H1 (cell line): ENCODE data around the gene SEC61G. TPM values are rescaled to one million over a fixed set of nuclear protein-coding genes. Genes with fewer than 3 reads are reported as not detected.

Source experiments
- CTCF ChIA-PET: fragments of 300-600 bp; sonication (Branson Sonifier 250); formaldehyde crosslinking; loops from one replicate; lab custom pipeline; 2021; ENCODE audit not compliant: partially characterized antibody; lab: Charles Lee
- POLR2A ChIA-PET: fragments of 300-600 bp; sonication (Branson Sonifier 250); formaldehyde crosslinking; loops from one replicate; lab custom pipeline; 2021; ENCODE audit warnings: inconsistent platforms; ENCODE audit not compliant: partially characterized antibody; lab: Charles Lee
- DNase-seq, 2 experiments: peaks; one replicate each; pipeline versions ENCODE4 v3.0.0 to v3.0.0-alpha.2; 2010 to 2022; ENCODE audit warnings: low spot score in 2 of 2, low read depth in 1 of 2, mixed read lengths in 1 of 2
- FAIRE-seq: peaks from 2 replicates; lab custom pipeline; 2011; peaks lifted over from hg19 to GRCh38; lab: Jason Lieb, UNC
- H2AFZ ChIP-seq: 2 replicates; pipeline ENCODE4 v1.8.1; 2012; ENCODE audit warnings: low read length, inconsistent platforms
- H2AK5ac ChIP-seq: 2 replicates; pipeline ENCODE4 v1.6.1; 2013; ENCODE audit warnings: low read depth, low read length
- H2BK120ac ChIP-seq: replicated peaks from 2 replicates; pipeline ENCODE3; 2013; ENCODE audit warnings: low read depth, low read length, inconsistent platforms
- H2BK12ac ChIP-seq: 2 replicates; pipeline ENCODE4 v1.6.1; 2013; ENCODE audit warnings: low read depth, low read length
- H2BK15ac ChIP-seq: 2 replicates; pipeline ENCODE4 v1.6.1; 2013; ENCODE audit warnings: low read length
- H2BK20ac ChIP-seq: 2 replicates; pipeline ENCODE4 v1.6.1; 2013; ENCODE audit warnings: low read length
- H2BK5ac ChIP-seq: 2 replicates; pipeline ENCODE4 v1.6.1; 2013; ENCODE audit warnings: low read depth, low read length
- H3K14ac ChIP-seq: 2 replicates; pipeline ENCODE4 v1.6.1; 2013; ENCODE audit warnings: inconsistent platforms; ENCODE audit not compliant: insufficient read length
- H3K18ac ChIP-seq: 2 replicates; pipeline ENCODE4 v1.6.1; 2013; ENCODE audit warnings: low read length; ENCODE audit errors: extremely low read depth
- H3K23ac ChIP-seq: 2 replicates; pipeline ENCODE4 v1.6.1; 2013; ENCODE audit warnings: inconsistent platforms; ENCODE audit not compliant: insufficient read length
- H3K23me2 ChIP-seq: 2 replicates; pipeline ENCODE4 v1.6.1; 2013; ENCODE audit warnings: low read depth, low read length
- H3K27ac ChIP-seq: 2 replicates; pipeline ENCODE4 v1.6.1; 2011; ENCODE audit warnings: low read depth, low read length, inconsistent platforms
- H3K27me3 ChIP-seq, 4 experiments: replicated peaks in 1 of 4; 1 replicate in 1 of 4; 2 replicates in 3 of 4; pipeline versions ENCODE4 v1.6.1 to v1.8.1; 2011 to 2013; ENCODE audit warnings: low read length in 3 of 4, mild to moderate bottlenecking in 3 of 4, inconsistent platforms in 2 of 4, mixed read lengths in 2 of 4, moderate library complexity in 1 of 4; ENCODE audit not compliant: control insufficient read depth in 3 of 4, insufficient read depth in 3 of 4; ENCODE audit errors: extremely low read depth in 1 of 4
- H3K36me3 ChIP-seq, 4 experiments: 2 replicates each; pipeline versions ENCODE4 v1.6.1 to v1.8.1; 2011 to 2013; ENCODE audit warnings: mild to moderate bottlenecking in 4 of 4, low read length in 3 of 4, moderate library complexity in 2 of 4, control low read depth in 1 of 4, inconsistent platforms in 1 of 4; ENCODE audit not compliant: insufficient read depth in 4 of 4, control insufficient read depth in 2 of 4
- H3K4ac ChIP-seq: replicated peaks from 2 replicates; pipeline ENCODE3; 2013; ENCODE audit warnings: low read length, low read depth, mixed read lengths, inconsistent platforms; ENCODE audit not compliant: insufficient read length
- H3K4me1 ChIP-seq, 4 experiments: replicated peaks in 1 of 4; 1 replicate in 1 of 4; 2 replicates in 3 of 4; pipeline versions ENCODE4 v1.6.1 to v1.8.1; 2011 to 2013; ENCODE audit warnings: low read length in 3 of 4, inconsistent platforms in 2 of 4, mixed read lengths in 1 of 4; ENCODE audit not compliant: insufficient read depth in 4 of 4, control insufficient read depth in 3 of 4
- H3K4me2 ChIP-seq, 2 experiments: 2 replicates each; pipeline versions ENCODE4 v1.6.1 to v1.8.1; 2011 to 2013; ENCODE audit warnings: low read depth in 2 of 2, low read length in 2 of 2, control low read depth in 1 of 2, inconsistent platforms in 1 of 2, mild to moderate bottlenecking in 1 of 2; ENCODE audit not compliant: insufficient read depth in 1 of 2
- H3K4me3 ChIP-seq, 4 experiments: fragments of 200-600, 300-600 bp in 1 of 4; sonication (generic), shearing (Covaris generic), sonication (Bioruptor Twin) in 1 of 4; 2 replicates each; pipeline versions ENCODE4 v1.5.1 to v1.8.1; 2011 to 2016; ENCODE audit warnings: low read length in 4 of 4, low read depth in 3 of 4, control low read depth in 2 of 4, inconsistent platforms in 2 of 4, mild to moderate bottlenecking in 2 of 4, mixed read lengths in 1 of 4, moderate library complexity in 1 of 4; ENCODE audit not compliant: insufficient read depth in 2 of 4; ENCODE audit errors: extremely low read depth in 1 of 4
- H3K56ac ChIP-seq: replicated peaks from 2 replicates; pipeline ENCODE3; 2013; ENCODE audit warnings: low read depth, mild to moderate bottlenecking, mixed read lengths, low read length, inconsistent platforms; ENCODE audit not compliant: insufficient read length
- H3K79me1 ChIP-seq: 2 replicates; pipeline ENCODE4 v1.6.1; 2013; ENCODE audit warnings: low read depth, low read length, control low read depth
- H3K79me2 ChIP-seq, 2 experiments: 2 replicates each; pipeline versions ENCODE4 v1.6.1 to v1.8.1; 2012 to 2013; ENCODE audit warnings: low read length in 2 of 2, mild to moderate bottlenecking in 2 of 2, inconsistent platforms in 1 of 2; ENCODE audit not compliant: insufficient read depth in 2 of 2, control insufficient read depth in 1 of 2
- H3K9ac ChIP-seq, 4 experiments: replicated peaks in 1 of 4; 1 replicate in 1 of 4; 2 replicates in 3 of 4; pipeline versions ENCODE4 v1.6.1 to v1.8.1; 2011 to 2013; ENCODE audit warnings: low read depth in 3 of 4, low read length in 3 of 4, control low read depth in 2 of 4, mild to moderate bottlenecking in 2 of 4, moderate library complexity in 2 of 4, inconsistent platforms in 1 of 4; ENCODE audit errors: extremely low read depth in 1 of 4
- H3K9me3 ChIP-seq, 2 experiments: 2 replicates each; pipeline versions ENCODE4 v1.6.1 to v1.8.1; 2012 to 2013; ENCODE audit warnings: mild to moderate bottlenecking in 2 of 2, moderate library complexity in 2 of 2, control low read depth in 1 of 2, inconsistent platforms in 1 of 2, low read depth in 1 of 2, low read length in 1 of 2, mixed read lengths in 1 of 2; ENCODE audit not compliant: insufficient read depth in 2 of 2
- H4K20me1 ChIP-seq, 2 experiments: replicated peaks in 1 of 2; 2 replicates each; pipeline versions ENCODE3 to v1.8.1; 2011 to 2013; ENCODE audit warnings: inconsistent platforms in 2 of 2, low read length in 2 of 2, mild to moderate bottlenecking in 1 of 2; ENCODE audit not compliant: insufficient read depth in 2 of 2, control insufficient read depth in 1 of 2
- H4K5ac ChIP-seq: 2 replicates; pipeline ENCODE4 v1.6.1; 2013; ENCODE audit warnings: low read length, low read depth, mixed read lengths, inconsistent platforms; ENCODE audit not compliant: insufficient read length
- H4K8ac ChIP-seq: 2 replicates; pipeline ENCODE4 v1.8.0; 2013; ENCODE audit warnings: mild to moderate bottlenecking, moderate library complexity, low read length, inconsistent platforms; ENCODE audit not compliant: insufficient read depth; ENCODE audit errors: extremely low read depth
- H4K91ac ChIP-seq: replicated peaks from 2 replicates; pipeline ENCODE3; 2013; ENCODE audit warnings: low read length, mixed read lengths, inconsistent platforms; ENCODE audit not compliant: insufficient read length
- CEBPB ChIP-seq: IDR thresholded peaks from 2 replicates; pipeline ENCODE4 v1.6.1; 2012; ENCODE audit warnings: low read depth, low read length
- KDM4A ChIP-seq: IDR thresholded peaks from one replicate; pipeline ENCODE4 v1.7.1; 2012; ENCODE audit warnings: low read depth, mild to moderate bottlenecking, moderate library complexity, low read length, inconsistent platforms; ENCODE audit not compliant: severe bottlenecking
- MAX ChIP-seq: IDR thresholded peaks from 2 replicates; pipeline ENCODE4 v1.6.1; 2012; ENCODE audit warnings: inconsistent platforms
- NANOG ChIP-seq: IDR thresholded peaks from 2 replicates; pipeline ENCODE4 v1.6.1; 2011; ENCODE audit warnings: low read length, low read depth, mild to moderate bottlenecking, inconsistent platforms; ENCODE audit not compliant: insufficient read depth, poor library complexity, severe bottlenecking
- RAD21 ChIP-seq, 2 experiments: IDR thresholded peaks in 1 of 2; conservative IDR thresholded peaks in 1 of 2; 2 replicates each; pipeline ENCODE4 v1.6.1; 2011; ENCODE audit warnings: low read depth in 2 of 2, low read length in 2 of 2, improper control_type of control experiment in 1 of 2, inconsistent platforms in 1 of 2, mild to moderate bottlenecking in 1 of 2, moderate library complexity in 1 of 2
- SAP30 ChIP-seq: fragments of 300-600 bp; sonication (generic); IDR thresholded peaks from 2 replicates; pipeline ENCODE4 v1.7.1; 2012; ENCODE audit warnings: low read length, moderate library complexity, mild to moderate bottlenecking, inconsistent platforms; ENCODE audit not compliant: insufficient read depth, insufficient replicate concordance
- TCF12 ChIP-seq: IDR thresholded peaks from 2 replicates; pipeline ENCODE4 v1.6.1; 2011; ENCODE audit warnings: low read depth, mild to moderate bottlenecking, low read length
- ZNF274 ChIP-seq: IDR thresholded peaks from 2 replicates; pipeline ENCODE4 v1.7.0; 2012; ENCODE audit warnings: low read length, borderline replicate concordance; ENCODE audit errors: extremely low read depth
- WGBS, 2 experiments: shearing (Covaris generic) in 1 of 2; methylation state at CpG; one replicate each; pipeline versions ENCODE4 v1.1.6 to v1.1.7; 2013 to 2015; ENCODE audit warnings: low lambda C conversion rate in 2 of 2, mixed read lengths in 2 of 2, inconsistent platforms in 1 of 2, low coverage in 1 of 2, missing lambda C conversion rate in 1 of 2; ENCODE audit not compliant: insufficient replicate concordance in 2 of 2, insufficient coverage in 1 of 2, insufficient read length in 1 of 2; ENCODE audit errors: extremely low coverage in 1 of 2, missing lambda C conversion rate in 1 of 2; 5-methylcytosine and 5-hydroxymethylcytosine counted together
- polyA plus RNA-seq, 7 experiments: library from polyadenylated mRNA; depleted of rRNA in 3 of 7; stranded (reverse) in 5 of 7; unstranded in 2 of 7; fragments of >200 nt in 5 of 7; fragments of 200-250 nt in 2 of 7; gene quantifications; 1 replicate in 5 of 7; 2 replicates in 1 of 7; 4 replicates in 1 of 7; pipeline versions ENCODE4 v1.2.1 to v1.2.3, GENCODE V29; 2011 to 2013; ENCODE audit warnings: missing spikeins in 2 of 7, mixed read lengths in 2 of 7
- total RNA-seq: library from RNA; stranded (reverse); fragmentation: NEBNext Ultra II Directional; extraction: Animal tissue kit (Norgen Biotek cat#: 25700); gene quantifications from 2 replicates; pipeline ENCODE4 v1.2.1, GENCODE V29; 2021
- TF ChIP-seq, protein P1 (sequence below), 3 experiments: IDR thresholded peaks; 1 replicate in 2 of 3; 2 replicates in 1 of 3; pipeline versions ENCODE4 v1.5.1 to v1.6.1; 2011; ENCODE audit warnings: low read length in 3 of 3, mild to moderate bottlenecking in 3 of 3, inconsistent platforms in 2 of 3, low read depth in 1 of 3, moderate library complexity in 1 of 3; ENCODE audit not compliant: insufficient read depth in 1 of 3; ENCODE audit errors: control extremely low read depth in 1 of 3

SEC61G gene
- total and polyA plus RNA-seq, 2 of the 8 experiments (the other 6 are each of a cell fraction or from before 2014, with no cell fraction given), result 142 to 274 TPM

DNA sequence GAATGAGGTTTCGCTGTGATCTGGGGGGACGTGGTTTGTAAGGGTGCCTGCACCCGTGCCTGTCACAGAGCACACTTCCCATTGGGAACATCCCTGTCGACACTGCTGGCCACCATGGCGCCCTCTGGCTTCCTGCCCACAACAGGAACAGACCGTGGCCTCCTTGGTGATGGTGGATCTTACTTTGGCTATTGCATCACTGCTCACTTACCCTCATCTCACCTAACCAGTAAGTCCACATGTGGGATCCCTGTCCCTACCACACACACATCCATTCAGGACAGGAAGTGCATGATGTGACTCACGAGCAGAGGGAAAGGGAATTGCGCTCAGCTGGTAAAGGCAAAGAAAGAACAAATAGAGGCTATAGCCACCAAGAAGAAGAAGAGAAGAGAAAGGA is 26.2 kb upstream of the SEC61G start:
- Histone ChIP-seq H3K27ac (no peak overlapping the region), H2BK20ac (peak overlapping the region; percentile 37; the same call in 1 of the 2 replicates), H3K23me2 (no peaks in the 10 kb centered on the region; the same call in 1 of the 2 replicates), H4K20me1 (no peaks in the 10 kb centered on the region), H3K36me3 (no peaks in the 10 kb centered on the region), H3K56ac (no peak overlapping the region), H3K4me3 (no peak overlapping the region), H3K4ac (no peak overlapping the region), H3K79me1 (no peaks in the 10 kb centered on the region), H3K23ac (no peak overlapping the region), H3K27me3 (peaks cover 0 to 3% (median 0%) of the 10 kb centered on the region in 4 experiments; a peak in 2 of 7 replicates), H4K5ac (no peak overlapping the region), H3K9ac (no peak overlapping the region), H3K9me3 (no peaks in the 10 kb centered on the region), H4K8ac (no peak overlapping the region; the same call in 1 of the 2 replicates), H2BK15ac (no peak overlapping the region), H3K14ac (no peak overlapping the region), H3K4me1 (peaks cover 4 to 14% (median 13%) of the 10 kb centered on the region in 4 experiments), H3K79me2 (no peaks in the 10 kb centered on the region), H2BK5ac (0 out of 2 replicates have a peak overlapping the region, but pooled peaks have one; percentile 54), H2BK12ac (peak overlapping the region; percentile 45; the same call in 1 of the 2 replicates), H4K91ac (no peak overlapping the region), H3K4me2 (no peak overlapping the region), H2BK120ac (no peak overlapping the region), H2AK5ac (peak overlapping the region; percentile 94; the same call in 1 of the 2 replicates), H2AFZ (no peak overlapping the region; the same call in 1 of the 2 replicates), H3K18ac (no peak overlapping the region)
- ChIA-PET CTCF (interaction anchor here (0.9 to 3.8 kb wide), 4 partner anchors 11 to 470 kb away, joined by 3 to 21 read pairs (median 4); no protein-coding TSS in a partner anchor), POLR2A (no interaction called here)
- FAIRE-seq, result no peak
- DNase-seq, result no peak
- WGBS, 2 experiments, result 92% methylated on average over 8 of the region's 8 CpGs; no CpG with 5 or more reads in 1 of the 2 experiments
- TF ChIP-seq KDM4A (no peak), CEBPB (peak; percentile 63; the same call in 1 of the 2 replicates), TCF12 (no peak), SAP30 (no peak), MAX (0 out of 2 replicates have a peak, but pooled peaks have one; percentile 17), NANOG (no peak), RAD21 (IDR thresholded peaks at IDR 0.05 in 1 of 2, conservative IDR thresholded peaks at IDR 0.05 in 1 of 2; ENCODE audit: low read depth in 2 of 2, low read length in 2 of 2) (0 out of 4 replicates have a peak, but pooled peaks of 1 of the 2 experiments have one; percentile 22), ZNF274 (no peak)
- TF ChIP-seq, protein P1, sequence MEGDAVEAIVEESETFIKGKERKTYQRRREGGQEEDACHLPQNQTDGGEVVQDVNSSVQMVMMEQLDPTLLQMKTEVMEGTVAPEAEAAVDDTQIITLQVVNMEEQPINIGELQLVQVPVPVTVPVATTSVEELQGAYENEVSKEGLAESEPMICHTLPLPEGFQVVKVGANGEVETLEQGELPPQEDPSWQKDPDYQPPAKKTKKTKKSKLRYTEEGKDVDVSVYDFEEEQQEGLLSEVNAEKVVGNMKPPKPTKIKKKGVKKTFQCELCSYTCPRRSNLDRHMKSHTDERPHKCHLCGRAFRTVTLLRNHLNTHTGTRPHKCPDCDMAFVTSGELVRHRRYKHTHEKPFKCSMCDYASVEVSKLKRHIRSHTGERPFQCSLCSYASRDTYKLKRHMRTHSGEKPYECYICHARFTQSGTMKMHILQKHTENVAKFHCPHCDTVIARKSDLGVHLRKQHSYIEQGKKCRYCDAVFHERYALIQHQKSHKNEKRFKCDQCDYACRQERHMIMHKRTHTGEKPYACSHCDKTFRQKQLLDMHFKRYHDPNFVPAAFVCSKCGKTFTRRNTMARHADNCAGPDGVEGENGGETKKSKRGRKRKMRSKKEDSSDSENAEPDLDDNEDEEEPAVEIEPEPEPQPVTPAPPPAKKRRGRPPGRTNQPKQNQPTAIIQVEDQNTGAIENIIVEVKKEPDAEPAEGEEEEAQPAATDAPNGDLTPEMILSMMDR (IDR thresholded peaks at IDR 0.05; ENCODE audit: control extremely low read depth in 1 of 3, insufficient read depth in 1 of 3, low read depth in 1 of 3, low read length in 3 of 3), result peak; percentile 9 to 49 (median 48); a peak in 3 of 4 replicates
